Smooth muscle cell (in vitro differentiated cells): ENCODE data around the gene EVX2. TPM values are rescaled to one million over a fixed set of nuclear protein-coding genes. Genes with fewer than 3 reads are reported as not detected.

Experiments
- DNase-seq: peaks from one replicate; lab custom pipeline; 2025; ENCODE audit not compliant: unreplicated experiment; lab: John Stamatoyannopoulos, UW
- H2AFZ ChIP-seq: fragments of 200-600 bp; sonication (generic); 2 replicates; pipeline ENCODE4 v1.6.0; 2016; ENCODE audit warnings: antibody characterized with exemption, low read depth, mild to moderate bottlenecking
- H3F3A ChIP-seq: fragments of 200-600 bp; sonication (generic); 2 replicates; pipeline ENCODE4 v1.6.0; 2017; ENCODE audit warnings: antibody characterized with exemption, low read depth
- H3K27ac ChIP-seq: fragments of 200-600 bp; sonication (generic); 2 replicates; pipeline ENCODE4 v1.5.1; 2016; ENCODE audit warnings: low read depth, mild to moderate bottlenecking
- H3K27me3 ChIP-seq: fragments of 200-600 bp; sonication (generic); 2 replicates; pipeline ENCODE4 v1.6.1; 2016; ENCODE audit warnings: low read depth, mild to moderate bottlenecking
- H3K36me3 ChIP-seq: fragments of 200-600 bp; sonication (generic); 2 replicates; pipeline ENCODE4 v1.5.1; 2016; ENCODE audit warnings: low read depth
- H3K4me1 ChIP-seq: fragments of 200-600 bp; sonication (generic); 2 replicates; pipeline ENCODE4 v1.5.1; 2016; ENCODE audit warnings: low read depth
- H3K4me2 ChIP-seq: fragments of 200-600 bp; sonication (generic); 2 replicates; pipeline ENCODE4 v1.6.0; 2016; ENCODE audit warnings: mild to moderate bottlenecking
- H3K4me3 ChIP-seq: fragments of 200-600 bp; sonication (generic); 2 replicates; pipeline ENCODE4 v1.5.1; 2016; ENCODE audit warnings: mild to moderate bottlenecking
- H3K79me2 ChIP-seq: fragments of 200-600 bp; sonication (generic); 2 replicates; pipeline ENCODE4 v1.6.0; 2016; ENCODE audit warnings: low read depth, mild to moderate bottlenecking
- H3K9ac ChIP-seq: fragments of 200-600 bp; sonication (generic); 2 replicates; pipeline ENCODE4 v1.6.0; 2016; ENCODE audit warnings: low read depth
- H3K9me3 ChIP-seq: fragments of 200-600 bp; sonication (generic); replicated peaks from 2 replicates; pipeline ENCODE4 v1.5.1; 2016; ENCODE audit warnings: low read depth
- H4K20me1 ChIP-seq: fragments of 200-600 bp; sonication (generic); 2 replicates; pipeline ENCODE4 v1.6.0; 2016; ENCODE audit warnings: low read depth
- CTCF ChIP-seq: fragments of 200-600 bp; sonication (generic); IDR thresholded peaks from 2 replicates; pipeline ENCODE4 v1.5.1; 2017; ENCODE audit warnings: borderline replicate concordance, mild to moderate bottlenecking, antibody characterized with exemption; ENCODE audit not compliant: insufficient read depth, poor library complexity, severe bottlenecking
- WGBS: methylation state at CpG from one replicate; pipeline ENCODE4 v1.1.7; 2016; ENCODE audit warnings: low lambda C conversion rate; 5-methylcytosine and 5-hydroxymethylcytosine counted together
- polyA plus RNA-seq: library from polyadenylated mRNA; unstranded; fragments of >200 nt; fragmentation: Nextera tagmentation; extraction: Ambion mirVana; gene quantifications from 2 replicates; pipeline ENCODE4 v1.2.1, GENCODE V29; 2016
- total RNA-seq: library from RNA; depleted of rRNA; stranded (reverse); fragments of >200 nt; gene quantifications from 2 replicates; pipeline ENCODE4 v1.2.3, GENCODE V29; 2014

EVX2 gene
- total and polyA plus RNA-seq, 2 experiments from 2014 or later = 0.04 TPM; not detected in 1

GRCh38 chr2:176101216-176101830 lies 17.6 kb upstream of the EVX2 start:
- no peaks in the 10 kb centered on the region for H3K36me3 ChIP-seq
- no peak for DNase-seq
- H3K4me2 ChIP-seq = no peak overlapping the region
- peaks cover 96% of the 10 kb centered on the region for H3K27me3 ChIP-seq
- WGBS = 71% methylated on average over 2 of the region's 2 CpGs
- no peak overlapping the region for H3K9ac ChIP-seq
- H3K27ac ChIP-seq = no peak overlapping the region
- no peaks in the 10 kb centered on the region for H3K9me3 ChIP-seq
- H3K4me3 ChIP-seq = peak overlapping the region; percentile 58
- TF ChIP-seq CTCF = no peak
- peaks cover 9% of the 10 kb centered on the region for H3K79me2 ChIP-seq
- no peaks in the 10 kb centered on the region for H3K4me1 ChIP-seq
- H4K20me1 ChIP-seq = no peaks in the 10 kb centered on the region
- H3F3A ChIP-seq = peaks cover 3% of the 10 kb centered on the region
- no peak overlapping the region for H2AFZ ChIP-seq

- Histone ChIP-seq H3K27ac (no peak overlapping the region), H4K20me1 (no peaks in the 10 kb centered on the region), H3K36me3 (no peaks in the 10 kb centered on the region), H3K4me3 (peak overlapping the region; percentile 58), H3K4me2 (no peak overlapping the region), H3K27me3 (peaks cover 96% of the 10 kb centered on the region), H3K9ac (no peak overlapping the region), H3K9me3 (no peaks in the 10 kb centered on the region), H2AFZ (no peak overlapping the region), H3K4me1 (no peaks in the 10 kb centered on the region), H3F3A (peaks cover 3% of the 10 kb centered on the region), H3K79me2 (peaks cover 2% of the 10 kb centered on the region)
- WGBS = 37% methylated on average over 28 of the region's 28 CpGs
- no peak for DNase-seq
- TF ChIP-seq CTCF = no peak
Measured at GRCh38 chr2:176100547-176101140, 16.9 kb upstream of the EVX2 start.

- DNase-seq = no peak
- H3K4me1 ChIP-seq = no peaks in the 10 kb centered on the region
- no peaks in the 10 kb centered on the region for H3K9me3 ChIP-seq
- WGBS = 8% methylated on average over 67 of the region's 70 CpGs
- H3K9ac ChIP-seq = no peak within 1 kb of the TSS
- peak within 1 kb of the TSS; percentile 89 for H2AFZ ChIP-seq
- H3K79me2 ChIP-seq = no peaks in the 10 kb centered on the region
- H3K36me3 ChIP-seq = no peaks in the 10 kb centered on the region
- peaks cover 3% of the 10 kb centered on the region for H3F3A ChIP-seq
- H3K27ac ChIP-seq = no peak within 1 kb of the TSS
- peak within 1 kb of the TSS; percentile 96 for H3K4me2 ChIP-seq
- peaks cover 96% of the 10 kb centered on the region for H3K27me3 ChIP-seq
- TF ChIP-seq CTCF = no peak
- peak within 1 kb of the TSS; percentile 58 for H3K4me3 ChIP-seq
- no peaks in the 10 kb centered on the region for H4K20me1 ChIP-seq
Measured at GRCh38 chr2:176099728-176100546, 16.2 kb upstream of the EVX2 start, which contains the start of gene HOXD12. Gene HOXD12 (plus strand): TSS chr2:176099795. CDS start chr2:176099802, 7 bp downstream.
